Breast epithelium (tissue), 4 donors: ENCODE results near the gene TTLL11. TPM values are rescaled to one million over a fixed set of nuclear protein-coding genes. Genes with fewer than 3 reads are reported as not detected.

Source experiments
- DNase-seq, 2 donors: peaks; one replicate each; pipeline ENCODE4 v3.0.0-alpha.2; 2019; ENCODE audit warnings: low spot score in 2 of 2
- H3K27ac ChIP-seq, 2 donors: fragments of 200-600 bp; sonication (generic) in 1 of 2; one replicate each; pipeline ENCODE4 v1.5.1; 2016 to 2019; ENCODE audit warnings: mild to moderate bottlenecking in 1 of 2
- H3K27me3 ChIP-seq, 2 donors: fragments of 200-600 bp; sonication (generic) in 1 of 2; one replicate each; pipeline versions ENCODE4 v1.5.1 to v1.6.0; 2017 to 2019; ENCODE audit warnings: control low read depth in 1 of 2, mild to moderate bottlenecking in 1 of 2
- H3K36me3 ChIP-seq: fragments of 200-600 bp; one replicate; pipeline ENCODE4 v1.5.1; 2019
- H3K4me1 ChIP-seq, 2 donors: fragments of 200-600 bp; sonication (generic); one replicate each; pipeline ENCODE4 v1.5.1; 2016 to 2019; ENCODE audit warnings: control low read depth in 1 of 2
- H3K4me3 ChIP-seq, 3 donors: fragments of 200-600 bp; sonication (generic); 1 replicate in 2 of 3; 2 replicates in 1 of 3; pipeline ENCODE4 v1.5.1; 2016 to 2019; ENCODE audit warnings: mild to moderate bottlenecking in 3 of 3, moderate library complexity in 2 of 3
- H3K9me3 ChIP-seq, 2 donors: fragments of 200-600 bp; sonication (generic) in 1 of 2; one replicate each; pipeline ENCODE4 v1.5.1; 2016 to 2019; ENCODE audit warnings: control low read depth in 1 of 2
- POLR2A ChIP-seq: fragments of 450-650 bp; IDR thresholded peaks from one replicate; pipeline ENCODE4 v1.6.1; 2016; ENCODE audit warnings: antibody characterized with exemption, mild to moderate bottlenecking, moderate library complexity
- POLR2AphosphoS5 ChIP-seq, 3 donors: sonication (generic); formaldehyde crosslinking; IDR thresholded peaks; one replicate each; pipeline ENCODE4 v1.6.1; 2017; ENCODE audit warnings: antibody characterized with exemption in 3 of 3
- intact Hi-C: fragments of 100-400 bp; cut with DNase I; formaldehyde crosslinking; loops from one replicate; pipeline ENCODE4 v1.15.1; 2023; ENCODE audit warnings: low total_unique reads
- total RNA-seq, 3 donors: library from RNA; depleted of rRNA; stranded (reverse); fragments of >200 nt; gene quantifications; one replicate each; pipeline ENCODE4 v1.1.0, GENCODE V29; 2016
- TF ChIP-seq, protein P1 (sequence below), 3 donors: fragments of 450-650 bp; IDR thresholded peaks; one replicate each; pipeline ENCODE4 v1.5.1; 2016 to 2017; ENCODE audit warnings: antibody characterized with exemption in 3 of 3, mild to moderate bottlenecking in 3 of 3, moderate library complexity in 3 of 3

TTLL11 gene
- total RNA-seq, 3 donors from 2014 or later = 9.0 to 12.1 (median 10.0) TPM

DNA sequence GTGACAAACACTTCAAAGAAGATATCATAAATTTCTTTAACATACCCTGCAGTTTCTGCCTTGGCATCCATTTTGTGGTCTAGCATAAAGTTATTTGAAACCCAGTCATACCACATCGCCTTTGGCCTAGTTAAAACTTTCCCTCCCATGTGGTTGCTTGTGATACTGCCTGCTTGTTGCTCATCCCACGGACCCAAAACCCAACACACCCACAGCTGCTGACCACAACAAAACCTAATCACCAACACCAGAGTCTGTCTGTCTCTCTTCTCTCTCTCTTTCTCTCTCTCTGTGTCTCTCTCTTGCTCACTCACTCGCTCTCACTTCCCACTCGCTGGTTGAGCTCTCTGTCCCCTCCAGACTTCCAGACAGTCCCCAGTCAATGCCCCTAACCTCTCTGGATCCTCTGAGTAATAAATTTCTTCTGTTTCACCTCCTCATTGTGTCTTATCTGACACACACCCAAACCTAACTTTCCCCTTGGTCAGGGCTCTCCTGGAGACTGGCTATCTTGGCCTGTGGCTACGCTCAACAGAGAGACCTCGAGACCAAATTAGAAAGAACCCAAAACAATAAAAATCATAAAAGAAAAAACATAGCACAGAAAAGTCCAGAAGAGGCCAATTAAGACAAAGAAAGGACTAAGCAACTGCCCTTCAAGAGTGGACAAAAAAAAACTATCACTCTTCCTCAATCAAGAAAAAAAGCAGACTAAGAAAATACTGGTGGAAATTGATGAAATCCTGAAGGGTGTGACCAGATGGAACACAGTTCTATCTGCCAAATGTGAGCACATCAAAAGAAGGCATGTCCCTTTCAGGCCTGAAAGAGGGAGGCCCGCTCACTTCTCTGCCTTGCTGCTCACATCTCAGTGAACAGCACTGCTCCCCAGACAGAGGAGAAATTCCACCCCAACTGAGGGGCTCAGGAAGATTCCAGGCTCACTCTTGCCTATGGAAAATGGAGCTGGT is 41.5 kb downstream of the TTLL11 start:
- TF ChIP-seq POLR2AphosphoS5 (IDR thresholded peaks at IDR 0.05) (no peak), POLR2A (no peak)
- TF ChIP-seq, protein P1, sequence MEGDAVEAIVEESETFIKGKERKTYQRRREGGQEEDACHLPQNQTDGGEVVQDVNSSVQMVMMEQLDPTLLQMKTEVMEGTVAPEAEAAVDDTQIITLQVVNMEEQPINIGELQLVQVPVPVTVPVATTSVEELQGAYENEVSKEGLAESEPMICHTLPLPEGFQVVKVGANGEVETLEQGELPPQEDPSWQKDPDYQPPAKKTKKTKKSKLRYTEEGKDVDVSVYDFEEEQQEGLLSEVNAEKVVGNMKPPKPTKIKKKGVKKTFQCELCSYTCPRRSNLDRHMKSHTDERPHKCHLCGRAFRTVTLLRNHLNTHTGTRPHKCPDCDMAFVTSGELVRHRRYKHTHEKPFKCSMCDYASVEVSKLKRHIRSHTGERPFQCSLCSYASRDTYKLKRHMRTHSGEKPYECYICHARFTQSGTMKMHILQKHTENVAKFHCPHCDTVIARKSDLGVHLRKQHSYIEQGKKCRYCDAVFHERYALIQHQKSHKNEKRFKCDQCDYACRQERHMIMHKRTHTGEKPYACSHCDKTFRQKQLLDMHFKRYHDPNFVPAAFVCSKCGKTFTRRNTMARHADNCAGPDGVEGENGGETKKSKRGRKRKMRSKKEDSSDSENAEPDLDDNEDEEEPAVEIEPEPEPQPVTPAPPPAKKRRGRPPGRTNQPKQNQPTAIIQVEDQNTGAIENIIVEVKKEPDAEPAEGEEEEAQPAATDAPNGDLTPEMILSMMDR (IDR thresholded peaks at IDR 0.05) = no peak
- no peak for DNase-seq
- H3K4me1 ChIP-seq = no peaks in the 10 kb centered on the region
- H3K27me3 ChIP-seq = no peaks in the 10 kb centered on the region
- no peak overlapping the region for H3K4me3 ChIP-seq
- no peaks in the 10 kb centered on the region for H3K36me3 ChIP-seq
- intact Hi-C loops = no loop called here
- no peaks in the 10 kb centered on the region for H3K9me3 ChIP-seq
- no peak overlapping the region for H3K27ac ChIP-seq

- Histone ChIP-seq H3K4me3 (no peak overlapping the region), H3K27me3 (no peaks in the 10 kb centered on the region), H3K36me3 (no peaks in the 10 kb centered on the region), H3K27ac (no peak overlapping the region), H3K4me1 (no peaks in the 10 kb centered on the region), H3K9me3 (no peaks in the 10 kb centered on the region)
- TF ChIP-seq POLR2A (no peak), POLR2AphosphoS5 (IDR thresholded peaks at IDR 0.05) (no peak)
- TF ChIP-seq, protein P1 (IDR thresholded peaks at IDR 0.05) = no peak
- no peak for DNase-seq
- intact Hi-C loops = no loop called here
These were observed 42.9 kb downstream of the TTLL11 start for GRCh38 chr9:122050167-122050566.

GRCh38 chr9:122042056-122042455 is 51.1 kb downstream of the TTLL11 start:
- H3K4me1 ChIP-seq = peaks cover 0 to 7% of the 10 kb centered on the region in 2 donors
- intact Hi-C loops = no loop called here
- TF ChIP-seq, protein P1 (IDR thresholded peaks at IDR 0.05) = no peak
- TF ChIP-seq POLR2A (no peak), POLR2AphosphoS5 (IDR thresholded peaks at IDR 0.05) (no peak)
- H3K27me3 ChIP-seq = no peaks in the 10 kb centered on the region
- no peak overlapping the region for H3K27ac ChIP-seq
- no peaks in the 10 kb centered on the region for H3K9me3 ChIP-seq
- no peak overlapping the region for H3K4me3 ChIP-seq
- DNase-seq = no peak
- H3K36me3 ChIP-seq = no peaks in the 10 kb centered on the region

DNA sequence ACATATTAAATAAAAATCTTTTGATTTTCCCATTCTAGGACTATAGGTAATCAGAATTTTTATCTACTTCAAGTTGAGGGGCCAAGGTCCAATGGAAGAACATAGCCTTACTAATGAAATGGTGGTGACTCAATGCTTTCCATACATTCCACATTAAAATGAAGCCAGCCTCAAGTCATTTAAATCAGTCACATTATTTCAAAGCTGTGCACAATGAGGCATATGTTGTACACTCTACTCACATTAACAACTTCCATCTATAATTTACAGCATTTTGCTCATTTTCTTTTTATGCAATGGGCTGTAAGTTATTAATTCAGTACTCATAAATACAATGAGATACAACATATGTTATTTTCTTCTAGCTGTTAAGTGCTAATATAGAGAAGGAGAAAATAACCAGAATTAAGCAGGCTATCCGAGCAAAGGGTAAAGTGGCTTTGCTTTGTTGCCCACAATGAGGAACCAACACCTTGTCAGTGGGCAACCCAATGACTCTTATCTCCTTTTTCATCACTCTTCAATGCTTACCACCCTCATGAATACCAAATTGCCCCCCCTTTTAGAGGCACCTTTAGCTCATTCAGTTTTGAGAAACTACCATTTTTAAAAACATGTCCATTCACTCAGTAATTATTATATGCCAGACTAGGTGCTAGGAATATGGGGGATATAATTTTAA is 52.4 kb downstream of the TTLL11 start:
- TF ChIP-seq POLR2AphosphoS5 (IDR thresholded peaks at IDR 0.05) (no peak), POLR2A (no peak)
- TF ChIP-seq, protein P1 (IDR thresholded peaks at IDR 0.05) = no peak
- Histone ChIP-seq H3K4me1 (peaks cover 0 to 7% of the 10 kb centered on the region in 2 donors), H3K4me3 (no peak overlapping the region), H3K9me3 (no peaks in the 10 kb centered on the region), H3K27me3 (no peaks in the 10 kb centered on the region), H3K27ac (peak overlapping the region in 1 of 2 donors; percentile 65), H3K36me3 (no peaks in the 10 kb centered on the region)
- intact Hi-C loops = no loop called here
- no peak for DNase-seq

DNA sequence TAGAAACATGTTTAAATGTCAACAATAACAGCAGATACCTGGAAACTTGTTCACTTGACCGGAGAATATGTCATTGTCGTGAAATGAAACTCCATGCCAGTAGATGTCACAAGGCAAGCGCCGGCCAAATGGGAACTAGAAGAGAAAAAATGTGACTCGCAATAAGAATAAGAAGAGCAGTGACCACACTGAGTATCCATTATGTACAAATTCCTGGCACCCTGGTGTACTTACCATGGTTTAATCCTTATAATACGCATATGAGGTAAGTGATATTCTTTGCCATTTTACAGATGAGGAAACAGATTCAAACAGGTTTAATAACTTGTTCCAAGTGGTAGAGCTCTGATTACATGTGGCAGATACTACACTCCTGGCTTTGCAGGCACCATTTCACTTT is 53.9 kb downstream of the TTLL11 start:
- H3K36me3 ChIP-seq = no peaks in the 10 kb centered on the region
- no peak overlapping the region for H3K4me3 ChIP-seq
- no peaks in the 10 kb centered on the region for H3K27me3 ChIP-seq
- intact Hi-C loops = no loop called here
- DNase-seq = no peak
- H3K27ac ChIP-seq = peak overlapping the region; percentile 57 to 65
- H3K4me1 ChIP-seq = peaks cover 0 to 7% of the 10 kb centered on the region in 2 donors
- no peaks in the 10 kb centered on the region for H3K9me3 ChIP-seq
- TF ChIP-seq, protein P1 (IDR thresholded peaks at IDR 0.05) = no peak
